GM12874 (cell line): Measurements from ENCODE around the gene BLNK.

ENCODE experiments used
- TF ChIP-seq, protein P1 (sequence below): IDR thresholded peaks from 2 replicates; pipeline ENCODE4 v1.5.1; 2011; ENCODE audit warnings: low read depth, mild to moderate bottlenecking, control low read depth, low read length, moderate library complexity; ENCODE audit not compliant: insufficient read depth

The BLNK gene

DNA sequence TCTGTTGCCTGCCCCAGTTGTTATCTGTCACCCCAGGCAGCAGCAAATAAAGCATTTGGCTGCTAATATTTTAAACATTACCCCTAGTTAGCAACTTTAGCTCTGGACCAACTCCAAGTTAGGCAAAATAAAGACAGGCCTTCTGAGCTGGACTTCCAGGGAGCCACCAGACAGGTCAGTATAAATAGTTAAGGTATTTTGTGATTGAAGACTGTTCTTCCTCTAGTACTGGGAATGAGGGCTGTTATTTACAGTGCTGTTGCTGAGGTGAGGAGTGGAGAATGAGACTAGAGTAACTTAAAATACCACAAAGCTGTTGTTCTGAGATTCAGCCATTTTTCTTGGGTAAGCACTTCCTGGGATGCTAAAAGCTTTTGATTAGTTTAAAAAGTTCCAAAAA, 101.1 kb downstream of the BLNK start:
- TF ChIP-seq, protein P1, sequence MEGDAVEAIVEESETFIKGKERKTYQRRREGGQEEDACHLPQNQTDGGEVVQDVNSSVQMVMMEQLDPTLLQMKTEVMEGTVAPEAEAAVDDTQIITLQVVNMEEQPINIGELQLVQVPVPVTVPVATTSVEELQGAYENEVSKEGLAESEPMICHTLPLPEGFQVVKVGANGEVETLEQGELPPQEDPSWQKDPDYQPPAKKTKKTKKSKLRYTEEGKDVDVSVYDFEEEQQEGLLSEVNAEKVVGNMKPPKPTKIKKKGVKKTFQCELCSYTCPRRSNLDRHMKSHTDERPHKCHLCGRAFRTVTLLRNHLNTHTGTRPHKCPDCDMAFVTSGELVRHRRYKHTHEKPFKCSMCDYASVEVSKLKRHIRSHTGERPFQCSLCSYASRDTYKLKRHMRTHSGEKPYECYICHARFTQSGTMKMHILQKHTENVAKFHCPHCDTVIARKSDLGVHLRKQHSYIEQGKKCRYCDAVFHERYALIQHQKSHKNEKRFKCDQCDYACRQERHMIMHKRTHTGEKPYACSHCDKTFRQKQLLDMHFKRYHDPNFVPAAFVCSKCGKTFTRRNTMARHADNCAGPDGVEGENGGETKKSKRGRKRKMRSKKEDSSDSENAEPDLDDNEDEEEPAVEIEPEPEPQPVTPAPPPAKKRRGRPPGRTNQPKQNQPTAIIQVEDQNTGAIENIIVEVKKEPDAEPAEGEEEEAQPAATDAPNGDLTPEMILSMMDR = no peak

DNA sequence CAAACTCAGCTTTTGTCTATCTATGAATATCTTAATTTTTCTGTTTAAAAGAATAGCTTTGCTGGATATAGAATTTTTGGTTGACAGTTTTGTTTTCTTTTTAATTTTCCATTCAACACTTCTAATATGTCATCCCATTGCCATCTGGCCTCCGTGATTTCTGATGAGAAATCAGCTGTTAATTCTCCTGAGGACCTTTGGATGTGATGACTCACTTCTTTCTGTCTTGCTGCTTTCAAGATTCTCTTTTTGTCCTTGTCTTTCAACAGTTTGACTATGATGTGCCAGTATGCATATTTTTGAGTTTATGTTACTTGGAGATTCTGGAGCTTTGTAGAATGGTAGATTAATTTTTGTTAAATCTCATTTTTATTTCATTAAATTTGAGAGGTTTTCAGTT, 102.8 kb downstream of the BLNK start:
- TF ChIP-seq, protein P1 = no peak

DNA sequence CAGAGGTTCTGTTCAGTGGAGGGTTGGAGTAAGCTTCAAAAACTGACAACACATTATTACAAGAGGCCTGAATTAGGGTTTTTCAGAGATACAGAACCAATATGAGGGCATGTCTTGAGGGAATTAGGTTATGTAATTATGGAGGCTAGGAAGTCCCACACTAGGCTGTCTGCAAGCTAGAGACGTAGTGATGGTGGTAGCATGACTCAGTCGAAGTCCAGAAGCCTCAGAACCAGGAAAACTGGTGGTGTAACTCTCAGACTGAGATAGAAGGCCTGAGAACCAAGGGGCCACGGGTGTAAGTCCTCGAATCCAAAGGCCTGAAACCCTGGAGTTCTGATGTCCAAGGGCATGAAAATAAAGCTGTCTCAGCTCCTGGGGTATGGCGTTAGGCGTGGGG, 105.6 kb downstream of the BLNK start:
- TF ChIP-seq, protein P1 = no peak

DNA sequence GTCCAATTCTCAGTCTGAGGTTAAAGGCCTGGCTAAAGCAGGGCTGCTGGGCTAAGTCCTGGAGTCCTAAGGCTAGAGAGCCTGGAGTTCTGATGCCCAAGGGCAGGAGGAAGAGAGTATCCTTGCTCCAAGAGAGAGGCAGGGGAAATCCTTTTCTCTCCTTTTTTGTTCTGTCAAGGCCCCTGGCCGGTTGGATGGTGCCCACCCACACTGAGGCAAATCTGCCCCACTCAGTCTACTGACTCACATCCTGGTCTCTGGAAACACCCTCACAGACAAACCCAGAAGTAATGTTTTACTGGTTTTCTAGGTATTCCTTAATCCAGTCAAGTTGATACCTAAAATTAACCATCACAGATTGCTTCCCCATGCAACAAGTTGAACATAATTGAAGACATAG, 118.3 kb downstream of the BLNK start:
- TF ChIP-seq, protein P1 = no peak

DNA sequence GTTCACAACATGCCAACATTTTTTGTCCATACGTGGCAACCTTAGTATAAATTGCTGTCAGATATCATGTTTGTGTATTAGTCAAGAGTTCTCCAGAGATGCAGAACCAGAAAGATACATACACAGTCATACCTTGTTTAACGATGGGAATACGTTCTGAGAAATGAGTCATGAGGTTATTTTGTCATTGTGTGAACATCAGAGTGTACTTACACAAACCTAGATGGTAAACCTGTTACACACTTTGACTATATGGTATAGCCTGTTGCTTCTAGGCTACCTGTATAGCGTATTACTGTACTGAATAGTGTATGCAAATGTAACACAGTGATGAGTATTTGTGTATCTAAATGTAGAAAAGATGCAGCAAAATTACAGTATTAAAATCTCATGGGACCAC, 118.9 kb downstream of the BLNK start:
- TF ChIP-seq, protein P1 = no peak
